Activated B cell treated with CpG ODN at 0.5 μM for 24 hours (primary cell): ENCODE results near the gene VEPH1. TPM values are rescaled to one million over a fixed set of nuclear protein-coding genes. Genes with fewer than 3 reads are reported as not detected.

Source experiments
- ATAC-seq: fragments of 200-7000 bp; cut with Tn5 transposase; one replicate; pipeline ENCODE4 v1.10.0; 2021; ENCODE audit warnings: low read depth, mild to moderate bottlenecking, moderate library complexity
- CTCF ChIA-PET: fragments of 350-600 bp; sonication (Branson Sonifier 250); formaldehyde crosslinking; loops from one replicate; lab custom pipeline; 2021; ENCODE audit warnings: antibody characterized with exemption; lab: Charles Lee
- POLR2A ChIA-PET: fragments of 350-600 bp; sonication (Branson Sonifier 250); formaldehyde crosslinking; loops from one replicate; lab custom pipeline; 2021; ENCODE audit warnings: antibody characterized with exemption; lab: Charles Lee
- DNase-seq: peaks from one replicate; pipeline ENCODE4 v3.0.0; 2022
- H3K27ac Mint-ChIP-seq: one replicate; pipeline ENCODE4 v1.8.0; 2020; ENCODE audit warnings: mixed read lengths
- H3K27me3 Mint-ChIP-seq: one replicate; pipeline ENCODE4 v1.8.0; 2021; ENCODE audit warnings: mixed read lengths
- H3K36me3 Mint-ChIP-seq: one replicate; pipeline ENCODE4 v1.8.0; 2021; ENCODE audit warnings: low read depth, mixed read lengths
- H3K4me1 Mint-ChIP-seq: one replicate; pipeline ENCODE4 v1.8.0; 2021; ENCODE audit warnings: mixed read lengths
- H3K4me3 Mint-ChIP-seq: one replicate; pipeline ENCODE4 v1.8.0; 2020; ENCODE audit warnings: mild to moderate bottlenecking, mixed read lengths
- H3K9me3 Mint-ChIP-seq: one replicate; pipeline ENCODE4 v1.8.0; 2020; ENCODE audit warnings: mixed read lengths
- intact Hi-C: fragments of 100-400 bp; cut with micrococcal nuclease; formaldehyde crosslinking; loops from one replicate; pipeline ENCODE4 v1.15.1; 2024
- total RNA-seq: library from RNA; stranded (reverse); gene quantifications from 2 replicates; pipeline ENCODE4 v1.2.3, GENCODE V29; 2022
- TF ChIP-seq, protein P1 (sequence below): fragments of 200-600 bp; IDR thresholded peaks from one replicate; pipeline ENCODE4 v1.8.0; 2022; ENCODE audit warnings: antibody characterized with exemption, mild to moderate bottlenecking

VEPH1 gene
- total RNA-seq, 1 donor from 2014 or later, result not detected

DNA sequence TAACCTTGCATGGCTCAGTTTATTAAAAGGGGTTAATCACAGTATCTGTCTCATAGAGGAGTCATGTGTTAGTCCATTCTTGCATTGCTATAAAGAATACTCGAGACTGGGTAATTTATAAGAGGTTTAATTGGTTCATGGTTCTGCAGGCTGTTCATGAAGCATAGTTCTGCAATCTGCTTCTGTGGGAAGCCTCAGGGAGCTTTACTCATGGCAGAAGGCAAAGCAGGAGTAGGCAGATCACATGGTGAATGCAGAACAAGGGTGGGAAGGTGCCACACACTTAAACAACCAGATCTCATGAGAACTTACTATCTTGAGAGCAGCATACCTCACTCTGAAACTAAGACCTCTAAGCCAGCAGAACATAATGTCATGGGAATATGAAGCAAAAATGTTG is 108.8 kb downstream of the VEPH1 start:
- no peak overlapping the region for H3K27ac Mint-ChIP-seq

DNA sequence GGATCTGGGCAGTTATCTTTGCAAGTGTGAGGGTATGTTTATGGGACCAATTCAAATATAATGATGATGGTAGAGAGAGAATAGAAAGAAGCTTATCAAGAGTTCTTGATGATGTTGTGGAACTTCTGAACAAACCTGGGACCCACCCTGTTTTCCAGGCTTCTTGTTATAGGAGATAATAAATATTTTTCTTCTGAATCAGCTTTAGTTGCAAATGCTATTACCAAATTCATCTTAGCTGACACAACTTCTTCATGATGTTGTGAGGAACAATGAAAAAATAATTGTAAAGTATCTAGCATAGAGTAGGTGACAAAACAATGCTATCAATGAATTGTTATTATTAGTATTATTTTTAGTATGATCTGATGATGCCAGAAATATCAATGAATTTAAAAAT is 110.1 kb downstream of the VEPH1 start:
- no peak for DNase-seq
- no peak for ATAC-seq
- H3K27ac Mint-ChIP-seq, result no peak overlapping the region
- H3K4me1 Mint-ChIP-seq, result no peaks in the 10 kb centered on the region
- no peaks in the 10 kb centered on the region for H3K27me3 Mint-ChIP-seq
- POLR2A ChIA-PET, result no interaction called here
- H3K4me3 Mint-ChIP-seq, result no peak overlapping the region
- CTCF ChIA-PET, result no interaction called here
- TF ChIP-seq, protein P1, sequence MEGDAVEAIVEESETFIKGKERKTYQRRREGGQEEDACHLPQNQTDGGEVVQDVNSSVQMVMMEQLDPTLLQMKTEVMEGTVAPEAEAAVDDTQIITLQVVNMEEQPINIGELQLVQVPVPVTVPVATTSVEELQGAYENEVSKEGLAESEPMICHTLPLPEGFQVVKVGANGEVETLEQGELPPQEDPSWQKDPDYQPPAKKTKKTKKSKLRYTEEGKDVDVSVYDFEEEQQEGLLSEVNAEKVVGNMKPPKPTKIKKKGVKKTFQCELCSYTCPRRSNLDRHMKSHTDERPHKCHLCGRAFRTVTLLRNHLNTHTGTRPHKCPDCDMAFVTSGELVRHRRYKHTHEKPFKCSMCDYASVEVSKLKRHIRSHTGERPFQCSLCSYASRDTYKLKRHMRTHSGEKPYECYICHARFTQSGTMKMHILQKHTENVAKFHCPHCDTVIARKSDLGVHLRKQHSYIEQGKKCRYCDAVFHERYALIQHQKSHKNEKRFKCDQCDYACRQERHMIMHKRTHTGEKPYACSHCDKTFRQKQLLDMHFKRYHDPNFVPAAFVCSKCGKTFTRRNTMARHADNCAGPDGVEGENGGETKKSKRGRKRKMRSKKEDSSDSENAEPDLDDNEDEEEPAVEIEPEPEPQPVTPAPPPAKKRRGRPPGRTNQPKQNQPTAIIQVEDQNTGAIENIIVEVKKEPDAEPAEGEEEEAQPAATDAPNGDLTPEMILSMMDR, result no peak
- intact Hi-C loops, result no loop called here
- H3K9me3 Mint-ChIP-seq, result peaks cover 9% of the 10 kb centered on the region
- H3K36me3 Mint-ChIP-seq, result no peaks in the 10 kb centered on the region

More for the DNA sequence above, 108.8 kb downstream of the VEPH1 start:
- TF ChIP-seq, protein P1, result no peak
- ATAC-seq (no peak), DNase-seq (no peak)
- H3K4me3 Mint-ChIP-seq, result no peak overlapping the region
- no peaks in the 10 kb centered on the region for H3K36me3 Mint-ChIP-seq
- no peaks in the 10 kb centered on the region for H3K4me1 Mint-ChIP-seq
- H3K27me3 Mint-ChIP-seq, result no peaks in the 10 kb centered on the region
- intact Hi-C loops, result no loop called here
- ChIA-PET POLR2A (no interaction called here), CTCF (no interaction called here)
- H3K9me3 Mint-ChIP-seq, result peaks cover 9% of the 10 kb centered on the region

DNA sequence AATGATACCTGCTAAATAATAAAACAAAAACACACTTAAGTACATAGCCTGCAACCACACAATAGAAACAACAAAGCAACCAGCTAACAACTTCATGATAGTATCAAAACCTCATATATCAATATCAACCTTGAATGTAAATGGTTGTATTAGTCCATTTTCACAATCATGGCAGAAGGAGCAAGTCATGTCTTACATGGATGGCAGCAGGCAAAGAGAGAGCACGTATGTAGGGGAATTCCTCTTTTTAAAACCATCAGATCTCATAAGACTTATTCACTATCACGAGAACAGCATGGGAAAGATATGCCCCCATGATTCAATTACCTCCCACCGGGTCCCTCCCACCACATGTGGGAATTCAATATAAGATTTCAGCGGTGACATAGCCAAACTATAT is 111.1 kb downstream of the VEPH1 start:
- no peak for DNase-seq
- no peaks in the 10 kb centered on the region for H3K27me3 Mint-ChIP-seq
- intact Hi-C loops, result no loop called here
- TF ChIP-seq, protein P1, result no peak
- no peak overlapping the region for H3K4me3 Mint-ChIP-seq
- no peak for ATAC-seq
- peaks cover 9% of the 10 kb centered on the region for H3K9me3 Mint-ChIP-seq
- CTCF ChIA-PET, result no interaction called here
- POLR2A ChIA-PET, result no interaction called here
- H3K36me3 Mint-ChIP-seq, result no peaks in the 10 kb centered on the region
- no peak overlapping the region for H3K27ac Mint-ChIP-seq
- H3K4me1 Mint-ChIP-seq, result no peaks in the 10 kb centered on the region

DNA sequence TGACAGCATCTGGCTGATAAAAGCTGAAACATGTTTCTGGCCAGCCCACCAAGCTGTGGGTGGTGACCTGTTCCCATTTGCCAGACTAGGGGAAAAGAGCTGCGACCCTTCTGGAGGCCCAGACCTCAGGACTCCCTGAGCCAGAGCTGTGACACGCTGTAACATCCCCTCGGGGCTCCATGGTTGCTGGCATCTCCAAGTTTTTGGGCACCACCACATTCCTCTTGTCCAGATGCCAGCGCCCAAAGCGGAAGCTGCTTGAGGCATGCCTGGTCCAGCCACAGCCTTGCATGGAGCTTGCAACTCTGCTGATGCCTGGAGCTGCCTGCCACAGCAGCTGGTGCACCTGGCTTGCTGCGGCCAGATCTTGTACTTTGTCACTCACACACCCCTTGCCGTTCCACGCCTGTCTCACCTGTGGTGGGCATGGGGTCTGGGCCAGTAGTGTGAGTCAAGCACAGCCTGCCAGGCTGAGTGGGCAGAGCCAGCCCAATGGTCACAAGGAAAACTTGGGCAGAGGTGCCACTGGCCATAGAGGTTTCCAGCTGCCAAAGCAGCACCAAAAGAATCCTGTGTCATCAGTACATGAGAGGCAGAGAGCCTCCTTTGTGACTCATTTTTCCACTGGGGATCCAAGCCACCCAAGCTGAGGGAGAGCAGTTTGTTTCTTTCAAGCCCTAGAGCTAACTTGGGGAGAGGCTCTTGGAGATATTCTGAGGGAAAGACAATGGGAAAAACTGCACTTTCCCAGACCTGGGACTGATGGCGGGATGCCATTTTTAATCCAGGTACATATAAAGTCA is 112.3 kb downstream of the VEPH1 start:
- CTCF ChIA-PET, result no interaction called here
- Mint-ChIP-seq H3K4me1 (no peaks in the 10 kb centered on the region), H3K36me3 (no peaks in the 10 kb centered on the region), H3K9me3 (peaks cover 7% of the 10 kb centered on the region), H3K27me3 (no peaks in the 10 kb centered on the region), H3K4me3 (no peak overlapping the region), H3K27ac (no peak overlapping the region)
- POLR2A ChIA-PET, result no interaction called here
- ATAC-seq, result no peak
- TF ChIP-seq, protein P1, result no peak
- no peak for DNase-seq
- intact Hi-C loops, result no loop called here

DNA sequence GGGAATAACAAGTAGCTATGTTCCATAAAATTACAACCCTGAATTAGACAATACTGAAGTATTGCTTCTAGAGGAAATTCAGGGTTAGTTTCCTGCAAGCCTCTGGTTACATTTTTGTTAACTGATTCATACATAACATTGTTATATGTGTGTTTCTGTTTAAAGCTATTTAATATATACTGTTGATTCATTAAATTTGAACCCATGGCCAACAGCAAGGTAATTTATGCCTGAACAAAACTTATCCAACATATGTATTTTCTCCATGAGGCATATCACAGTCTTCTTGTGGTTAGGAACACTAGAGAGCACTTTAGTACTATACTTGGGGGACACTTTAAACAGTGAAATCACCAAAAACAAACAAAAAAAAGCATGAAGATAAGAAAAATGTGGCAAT is 114.2 kb downstream of the VEPH1 start:
- Mint-ChIP-seq H3K27me3 (no peaks in the 10 kb centered on the region), H3K36me3 (no peaks in the 10 kb centered on the region), H3K4me3 (no peak overlapping the region), H3K27ac (no peak overlapping the region), H3K4me1 (no peaks in the 10 kb centered on the region), H3K9me3 (peaks cover 7% of the 10 kb centered on the region)
- intact Hi-C loops, result no loop called here
- ATAC-seq (no peak), DNase-seq (no peak)
- ChIA-PET CTCF (no interaction called here), POLR2A (no interaction called here)
- TF ChIP-seq, protein P1, result no peak
